Activated T-cell treated with anti-CD3 and anti-CD28 coated beads for 48 hours (primary cell): ENCODE data around the gene OIP5.
"Not testable (repeated sequence)": the region's sequence is repeated elsewhere in the genome, so short reads cannot be mapped to it uniquely, and the experiment has no call there.

Experiments
- DNase-seq: peaks from one replicate; pipeline ENCODE4 v3.0.0-alpha.2; 2020; ENCODE audit warnings: low read depth

The OIP5 gene

DNA sequence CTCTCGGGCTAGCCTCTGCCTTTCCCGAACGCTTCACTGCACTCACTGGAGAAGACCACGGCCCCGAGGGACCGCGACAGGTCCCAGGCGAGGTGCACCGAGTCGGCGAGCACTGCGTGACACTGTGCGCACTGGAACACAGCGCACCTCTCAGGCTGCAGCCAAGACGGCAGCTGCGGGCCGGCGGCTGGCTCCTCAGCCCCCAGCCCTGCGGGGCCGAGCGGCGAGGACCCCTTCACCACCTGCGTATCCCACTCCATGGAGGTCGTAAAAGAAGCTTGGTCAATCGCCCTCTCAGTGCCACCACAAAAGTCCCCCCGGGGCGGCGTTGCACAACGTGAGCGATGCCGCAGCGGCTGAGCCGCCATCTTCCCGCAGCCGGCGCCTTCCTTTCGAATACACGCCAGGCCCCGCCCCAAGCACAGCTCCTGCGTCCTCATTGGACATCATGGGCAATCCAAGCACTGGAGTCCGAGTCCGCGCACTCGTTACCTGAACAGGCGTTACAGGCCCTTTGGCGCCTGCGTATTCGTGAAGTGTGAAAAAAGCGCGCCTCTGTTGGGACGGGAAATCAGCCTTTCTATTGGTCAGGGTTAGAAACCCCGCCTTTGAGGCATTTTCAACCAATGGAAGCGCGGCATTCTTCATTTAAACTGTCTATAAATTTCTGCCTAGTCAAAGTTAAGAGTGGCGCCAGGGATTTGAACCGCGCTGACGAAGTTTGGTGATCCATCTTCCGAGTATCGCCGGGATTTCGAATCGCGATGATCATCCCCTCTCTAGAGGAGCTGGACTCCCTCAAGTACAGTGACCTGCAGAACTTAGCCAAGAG is at the start of gene OIP5, which contains the start of gene NUSAP1:
OIP5 (minus strand) TSS at position 398 of the 832 bp plus-strand sequence; CDS start at position 368, 30 bp downstream.
NUSAP1 (plus strand) TSS at position 688 of the 832 bp plus-strand sequence; CDS start at position 765, 77 bp downstream.
- DNase-seq = peak; percentile 95

DNA sequence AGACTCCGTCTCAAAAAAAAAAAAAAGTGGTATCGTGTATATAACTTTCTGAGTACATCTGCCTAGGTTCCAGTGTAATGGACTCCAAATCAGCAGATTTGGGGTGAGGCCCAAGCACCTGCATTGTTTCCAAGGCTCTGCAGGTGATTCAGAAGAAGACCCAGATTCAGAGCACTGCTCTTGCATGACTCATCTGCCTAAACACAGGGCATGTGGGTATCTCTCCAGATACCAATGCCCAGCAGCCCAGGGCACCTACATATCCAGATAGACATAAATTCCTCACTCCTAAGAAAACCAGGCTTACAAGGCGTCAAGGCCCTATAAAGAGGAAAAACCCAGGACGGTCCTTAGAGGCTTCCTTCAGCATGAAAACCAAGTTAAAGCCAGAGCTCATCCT is 45.6 kb upstream of the OIP5 start:
- DNase-seq = no peak

DNA sequence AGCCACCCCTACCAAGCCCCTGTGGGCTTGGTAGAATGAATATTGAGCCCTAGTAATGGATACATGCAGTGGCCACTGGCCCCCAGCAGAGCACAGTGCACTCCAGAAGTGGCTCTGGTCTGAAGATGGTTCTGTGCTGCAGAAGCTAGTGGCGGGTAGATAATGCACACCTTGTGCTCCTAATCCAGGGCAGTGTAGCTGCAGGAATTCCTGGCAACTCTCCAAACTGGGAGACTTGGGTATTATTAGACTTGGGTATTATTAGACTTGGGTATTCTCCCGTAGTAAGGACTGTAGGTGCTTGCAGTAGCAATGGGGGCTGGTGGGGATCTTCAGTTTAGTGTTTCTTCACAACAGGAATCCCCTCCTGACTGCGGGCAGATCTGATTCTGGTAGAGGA is 35.0 kb upstream of the OIP5 start:
- no peak for DNase-seq

DNA sequence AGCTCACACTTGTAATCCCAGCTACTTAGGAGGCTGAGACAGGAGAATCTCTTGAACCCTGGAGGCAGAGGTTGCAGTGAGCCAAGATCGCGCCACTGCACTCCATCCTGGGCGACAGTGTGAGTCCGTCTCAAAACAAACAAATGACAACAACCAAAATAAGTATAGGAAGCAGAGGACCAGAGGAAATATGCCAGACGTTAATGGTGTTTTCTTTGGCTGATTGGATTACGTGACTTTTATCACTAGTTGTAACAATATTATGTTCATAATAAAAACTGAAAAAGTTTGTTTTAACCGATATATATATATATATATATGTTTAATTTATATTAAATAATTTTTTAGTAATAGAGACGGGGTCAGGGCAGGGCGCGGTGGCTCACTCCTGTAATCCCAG is 22.0 kb upstream of the OIP5 start:
- DNase-seq = no peak

DNA sequence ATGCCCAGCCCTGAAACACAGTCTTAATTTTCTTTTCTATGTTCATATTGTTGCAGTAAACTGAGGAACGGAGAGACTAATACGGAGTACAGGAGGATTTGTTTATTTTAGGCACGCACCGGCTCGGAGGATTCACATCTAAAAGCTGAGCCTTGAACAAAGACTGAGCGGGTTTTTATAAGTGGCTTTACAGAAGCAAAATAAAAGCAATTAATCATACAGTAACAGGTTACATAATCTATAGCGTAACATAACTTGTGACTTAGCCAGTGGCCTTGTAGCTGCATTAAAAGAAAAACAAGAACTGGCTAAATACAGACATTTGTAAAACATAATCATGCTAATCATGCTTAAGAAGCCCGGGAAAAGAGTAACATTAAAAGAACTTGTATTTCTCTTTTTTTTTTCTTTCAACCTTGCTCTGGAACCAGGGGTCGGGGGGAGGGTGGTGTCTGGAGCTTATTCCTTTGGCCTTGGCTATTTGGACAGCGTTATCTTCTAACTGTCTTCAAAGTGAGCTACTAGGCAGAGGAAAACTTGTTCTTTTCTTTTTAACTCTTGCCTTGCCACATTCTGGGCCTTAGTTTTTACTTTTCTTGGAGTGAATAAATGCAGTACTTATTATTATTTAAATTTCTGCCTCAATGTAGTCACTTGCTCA is 17.8 kb upstream of the OIP5 start:
- no peak for DNase-seq

DNA sequence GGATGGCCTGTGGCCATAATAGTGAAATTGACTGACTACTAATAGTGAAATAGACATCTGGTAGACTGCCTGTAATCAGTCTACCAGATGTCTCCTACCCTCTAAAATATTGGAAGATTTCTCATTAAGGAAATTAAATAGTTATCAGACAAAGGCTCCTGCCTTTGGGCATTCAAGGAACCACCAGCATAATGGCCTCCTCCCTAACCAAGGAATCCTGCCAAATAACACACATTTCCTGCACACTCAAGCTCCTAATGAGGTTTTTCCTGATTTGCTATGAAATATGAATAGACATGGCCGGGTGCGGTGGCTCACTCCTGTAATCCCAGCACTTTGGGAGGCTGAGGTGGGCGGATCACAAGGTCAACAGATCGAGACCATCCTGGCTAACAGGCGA is 14.8 kb upstream of the OIP5 start:
- no peak for DNase-seq

DNA sequence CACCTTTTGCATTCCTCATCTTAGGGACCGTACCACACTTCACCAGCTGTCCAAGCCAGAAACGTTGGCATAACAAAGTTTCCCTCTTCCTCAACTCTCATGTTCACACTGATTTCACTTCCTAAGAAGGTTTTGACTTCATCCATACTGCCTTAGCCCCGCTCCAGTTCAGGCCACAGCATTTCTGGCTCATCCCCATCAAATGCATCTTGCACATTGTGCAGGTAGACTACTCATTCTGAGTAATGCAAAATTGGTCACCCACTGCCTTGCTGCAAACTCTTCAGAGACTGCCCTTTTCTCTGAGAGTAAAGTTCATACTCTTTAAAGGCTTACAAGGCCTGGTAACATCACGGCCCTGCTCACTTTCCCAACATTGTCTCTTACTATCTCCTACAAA is 9.1 kb upstream of the OIP5 start:
- DNase-seq = no peak

DNA sequence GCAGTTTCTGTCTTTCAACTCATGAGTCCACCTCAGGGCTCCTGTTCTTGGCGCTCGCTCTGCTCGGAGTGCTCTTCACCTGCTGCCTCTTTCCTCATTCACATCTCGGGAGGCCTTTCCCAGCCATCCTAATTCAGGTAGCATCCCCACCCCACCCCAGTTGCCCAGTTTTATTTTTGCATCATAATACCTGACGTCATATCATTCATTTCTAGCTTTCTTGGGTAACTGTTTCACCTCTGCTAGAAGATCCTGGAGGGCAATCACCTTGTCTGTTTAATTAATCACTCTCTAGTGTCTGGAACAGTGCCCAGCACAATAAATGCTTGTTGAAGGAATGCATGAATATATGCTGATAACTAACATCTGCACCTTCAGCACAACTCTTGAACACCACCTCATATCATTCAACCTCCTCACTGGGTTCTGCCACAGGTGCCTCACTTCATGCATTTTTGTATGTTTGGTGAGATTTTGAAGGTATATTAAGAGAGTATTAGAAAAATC is 7.9 kb upstream of the OIP5 start:
- DNase-seq = no peak

DNA sequence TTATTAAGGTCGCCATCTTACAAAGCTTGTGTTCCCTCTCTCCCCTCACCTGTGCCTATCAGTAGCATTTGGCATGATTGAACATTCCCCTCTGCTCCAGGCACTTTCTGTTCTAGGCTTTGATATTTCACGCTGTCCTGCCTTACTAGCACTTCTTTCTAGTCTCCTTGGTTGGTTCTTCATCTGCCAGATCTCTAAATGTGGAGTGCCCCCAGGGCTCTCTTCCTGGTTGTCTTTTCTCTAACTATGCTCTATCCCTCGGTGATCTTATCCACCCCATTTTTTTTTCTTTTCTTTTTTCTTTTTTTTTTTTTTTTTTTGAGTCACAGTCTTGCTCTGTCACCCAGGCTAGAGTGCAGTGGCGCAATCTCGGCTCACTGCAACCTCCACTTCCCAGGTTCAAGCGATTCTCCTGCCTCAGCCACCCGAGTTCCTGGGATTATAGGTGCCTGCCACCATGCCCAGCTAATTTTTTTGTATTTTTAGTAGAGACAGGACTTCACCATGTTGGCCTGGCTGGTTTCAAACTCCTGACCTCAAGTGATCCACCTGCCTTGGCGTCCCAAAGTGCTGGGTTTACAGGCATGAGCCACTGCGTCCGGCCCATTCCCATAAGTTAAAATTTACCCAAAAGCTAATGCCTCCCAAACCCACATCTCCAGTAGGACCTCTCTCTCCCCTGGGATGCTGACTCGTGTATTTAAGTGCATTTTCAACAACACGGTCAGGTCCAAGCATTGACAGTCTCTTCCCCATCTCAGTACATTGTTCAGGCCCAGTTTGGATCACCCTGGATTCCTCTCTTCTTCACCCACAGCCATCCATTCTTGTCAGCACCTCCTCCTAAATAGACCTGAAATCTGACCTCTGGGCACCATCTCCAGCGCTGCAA is 5.5 kb upstream of the OIP5 start:
- no peak for DNase-seq

DNA sequence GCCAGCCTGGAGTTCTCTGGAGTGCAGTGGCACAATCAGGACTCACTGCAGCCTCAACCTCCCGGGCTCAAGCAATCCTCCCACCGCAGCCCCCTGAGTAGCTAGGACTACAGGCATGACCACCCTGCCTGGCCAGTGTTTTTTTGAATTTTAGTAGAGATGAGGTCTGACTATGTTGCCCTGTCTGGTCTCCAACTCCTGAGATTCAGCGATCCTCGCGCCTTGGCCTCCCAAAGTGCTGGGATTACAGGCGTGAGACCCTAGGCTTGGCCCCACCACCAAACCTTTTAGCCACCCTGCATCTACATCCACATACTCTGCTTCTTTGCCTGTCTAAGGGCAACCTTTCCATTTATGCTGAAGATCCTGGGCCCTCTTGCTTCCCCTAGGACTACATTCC is 4.7 kb upstream of the OIP5 start:
- no peak for DNase-seq

DNA sequence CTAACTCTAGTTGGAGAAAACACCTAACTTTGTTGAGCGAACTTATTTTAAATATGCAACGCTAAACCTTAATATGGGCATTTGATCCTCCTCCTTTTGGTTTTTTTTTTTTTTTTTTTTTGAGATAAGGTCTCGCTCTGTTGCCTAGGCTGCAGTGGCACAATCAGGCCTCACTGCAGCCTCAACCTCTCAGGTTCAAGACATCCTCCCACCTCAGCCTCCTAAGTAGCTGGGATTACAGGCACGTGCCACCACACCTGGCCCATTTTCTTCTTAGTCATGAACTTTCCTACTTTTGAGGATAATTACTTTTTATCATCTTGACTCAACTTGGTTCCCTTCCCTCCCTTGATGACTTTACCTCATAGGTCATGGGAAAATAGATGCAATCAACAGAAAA is 4.2 kb upstream of the OIP5 start:
- no peak for DNase-seq

DNA sequence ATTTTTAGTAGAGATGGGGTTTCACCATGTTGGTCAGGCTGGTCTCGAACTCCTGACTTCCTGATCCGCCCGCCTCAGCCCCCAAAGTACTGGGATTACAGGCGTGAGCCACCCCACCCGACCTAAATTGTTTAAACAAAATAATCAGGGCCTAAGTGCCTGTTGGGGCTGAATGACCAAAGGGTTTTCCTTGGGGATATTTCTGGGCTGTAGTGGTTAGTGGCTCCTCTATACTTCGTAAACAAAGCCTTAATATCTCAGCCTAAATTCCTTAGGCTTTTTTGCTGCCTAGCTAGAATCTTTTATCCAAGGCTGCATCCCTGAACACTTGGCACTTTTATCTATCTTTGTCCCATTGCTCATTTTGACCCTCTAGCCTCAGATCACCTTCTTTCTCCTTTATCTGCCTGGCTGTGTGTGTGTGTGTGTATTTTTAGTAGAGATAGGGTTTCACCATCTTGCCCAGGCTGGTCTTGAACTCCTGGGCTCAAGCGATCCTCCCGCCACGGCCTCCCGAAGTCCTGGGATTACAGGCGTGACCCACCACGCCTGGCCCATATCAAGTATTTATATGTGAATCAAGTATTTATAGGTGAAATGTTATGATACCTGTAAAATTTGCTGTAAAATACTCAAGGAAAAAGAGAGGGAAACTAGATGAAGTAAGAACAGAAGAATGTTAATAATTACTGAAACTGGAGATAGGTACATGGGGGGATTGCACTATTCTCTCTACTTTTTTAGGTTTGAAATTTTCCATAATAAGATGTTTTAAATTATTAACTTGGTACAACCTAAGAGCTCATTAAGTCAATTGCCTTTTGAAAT is 2.1 kb upstream of the OIP5 start:
- no peak for DNase-seq

DNA sequence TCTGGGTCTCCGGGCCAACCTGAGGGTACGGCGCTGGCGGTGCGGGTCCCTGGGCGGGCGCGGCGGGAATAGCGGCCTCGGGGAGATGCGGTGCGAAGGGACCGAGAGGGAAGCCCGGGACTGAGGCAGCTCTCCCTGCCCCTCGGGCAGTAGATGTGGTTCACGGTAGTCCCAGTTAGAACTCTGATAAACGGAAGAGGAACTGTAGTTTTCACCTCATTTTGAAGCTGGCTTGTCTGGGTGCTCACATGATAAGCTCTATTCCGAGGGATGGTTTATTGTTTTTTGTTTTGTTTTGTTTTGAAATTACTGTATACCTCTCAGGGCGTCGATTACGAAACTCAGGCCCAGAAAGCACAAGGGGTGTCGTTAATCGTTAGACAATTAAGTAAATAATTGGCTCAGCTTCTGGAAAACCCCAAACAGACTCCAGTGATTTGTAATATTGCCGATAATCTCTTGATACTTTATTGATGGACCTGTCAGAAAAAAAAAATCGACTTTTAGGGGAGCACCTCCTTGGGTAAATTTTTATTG is 703 bp upstream of the OIP5 start:
- DNase-seq = no peak

DNA sequence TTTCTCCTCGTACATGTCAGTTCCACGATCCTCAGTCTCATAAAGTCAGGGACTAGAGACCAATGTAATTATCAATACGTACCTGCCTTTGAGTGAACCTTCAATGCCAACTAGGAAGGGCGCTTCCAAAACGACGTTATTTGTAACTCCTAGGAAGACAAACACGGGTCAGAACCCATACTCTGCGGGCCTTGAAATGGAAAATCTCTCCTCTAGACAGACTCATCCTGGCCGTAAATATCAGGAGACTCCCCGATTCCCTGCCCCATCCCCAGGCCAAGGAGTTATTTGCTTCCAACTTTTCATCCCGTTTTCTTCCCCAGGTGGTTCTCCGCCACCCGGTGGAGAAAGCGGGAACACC is 578 bp downstream of the OIP5 start:
- DNase-seq = no peak

DNA sequence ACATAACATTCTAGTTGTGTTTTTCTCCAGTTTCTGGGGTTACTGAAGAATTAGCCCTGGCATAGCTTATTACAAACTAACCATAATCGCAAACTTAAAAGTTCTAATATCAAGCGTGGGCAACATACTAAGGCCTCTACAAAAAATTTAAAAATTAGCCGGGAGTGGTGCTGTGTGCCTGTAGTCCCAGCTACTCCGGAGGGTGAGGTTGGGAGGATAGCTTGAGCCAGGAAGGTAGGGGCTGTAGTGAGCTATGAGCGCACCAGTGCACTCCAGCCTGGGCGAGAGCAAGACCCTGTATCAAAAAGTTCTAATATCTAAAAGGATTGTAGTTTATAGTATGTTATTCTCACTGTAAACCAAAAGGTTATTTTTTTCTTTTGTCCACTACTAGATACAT is 1.1 kb downstream of the OIP5 start:
- no peak for DNase-seq

DNA sequence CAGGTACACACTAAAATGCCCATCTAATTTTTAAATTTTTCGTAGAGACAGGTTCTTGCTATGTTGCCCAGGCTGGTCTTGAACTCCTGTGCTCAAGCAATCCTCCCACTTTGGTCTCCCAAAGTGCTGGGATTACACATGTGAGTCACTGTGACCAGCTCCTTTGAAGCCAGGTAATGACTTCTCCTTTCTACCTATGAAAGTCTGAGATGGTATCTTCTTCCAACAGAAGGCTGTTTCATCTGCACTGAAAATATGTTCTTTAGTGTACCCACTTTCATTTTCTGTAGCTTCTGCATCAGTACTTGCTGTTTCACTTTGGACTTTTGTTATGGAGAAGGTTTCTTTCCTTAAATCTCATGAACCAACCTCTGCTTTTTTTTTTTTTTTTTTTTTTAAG is 8.8 kb downstream of the OIP5 start:
- no peak for DNase-seq

DNA sequence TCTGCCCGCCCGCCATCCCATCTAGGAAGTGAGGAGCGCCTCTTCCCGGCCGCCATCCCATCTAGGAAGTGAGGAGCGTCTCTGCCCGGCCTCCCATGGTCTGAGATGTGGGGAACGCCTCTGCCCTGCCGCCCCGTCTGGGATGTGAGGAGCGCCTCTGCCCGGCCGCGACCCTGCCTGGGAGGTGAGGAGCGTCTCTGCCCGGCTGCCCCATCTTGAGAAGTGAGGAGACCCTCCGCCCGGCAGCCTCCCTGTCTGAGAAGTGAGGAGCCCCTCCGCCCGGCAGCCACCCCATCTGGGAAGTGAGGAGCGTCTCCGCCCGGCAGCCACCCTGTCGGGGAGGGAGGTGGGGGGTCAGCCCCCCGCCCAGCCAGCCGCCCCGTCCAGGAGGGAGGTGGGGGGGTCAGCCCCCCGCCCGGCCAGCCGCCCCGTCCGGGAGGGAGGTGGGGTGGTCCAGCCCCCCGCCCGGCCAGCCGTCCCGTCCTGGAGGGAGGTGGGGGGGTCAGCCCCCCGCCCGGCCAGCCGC is 11.5 kb downstream of the OIP5 start:
- not testable (repeated sequence) for DNase-seq

DNA sequence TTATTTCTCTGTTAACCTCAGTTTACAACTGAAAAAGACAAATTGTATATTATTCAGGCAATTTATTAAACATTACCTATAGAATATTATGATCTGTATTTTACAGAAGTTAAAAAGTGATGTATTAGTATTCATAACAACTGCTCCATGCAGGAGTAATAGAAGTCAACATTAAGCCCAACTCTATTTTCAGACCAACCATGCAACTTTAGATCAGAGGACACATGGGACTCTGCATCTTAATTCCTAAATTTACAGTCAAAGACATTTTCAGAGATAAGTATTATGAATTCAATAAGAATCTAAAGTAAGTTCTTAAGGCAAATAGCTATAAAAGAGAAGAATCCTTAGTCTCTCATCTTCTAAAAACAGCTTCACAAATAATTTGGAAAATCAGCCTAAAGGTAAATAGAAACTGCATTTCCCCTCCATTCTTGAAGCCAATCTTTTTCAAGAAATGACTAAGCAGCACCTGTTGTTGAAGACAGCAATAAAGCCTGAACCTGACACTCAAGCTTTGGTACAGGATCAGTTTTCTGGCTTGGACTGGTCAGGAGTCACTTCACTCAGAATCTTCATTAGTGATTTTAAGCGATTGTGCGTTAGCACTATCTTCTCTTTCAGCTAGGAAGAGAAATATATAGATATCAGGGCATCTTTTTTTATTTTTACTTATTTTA is 23.0 kb downstream of the OIP5 start:
- no peak for DNase-seq

DNA sequence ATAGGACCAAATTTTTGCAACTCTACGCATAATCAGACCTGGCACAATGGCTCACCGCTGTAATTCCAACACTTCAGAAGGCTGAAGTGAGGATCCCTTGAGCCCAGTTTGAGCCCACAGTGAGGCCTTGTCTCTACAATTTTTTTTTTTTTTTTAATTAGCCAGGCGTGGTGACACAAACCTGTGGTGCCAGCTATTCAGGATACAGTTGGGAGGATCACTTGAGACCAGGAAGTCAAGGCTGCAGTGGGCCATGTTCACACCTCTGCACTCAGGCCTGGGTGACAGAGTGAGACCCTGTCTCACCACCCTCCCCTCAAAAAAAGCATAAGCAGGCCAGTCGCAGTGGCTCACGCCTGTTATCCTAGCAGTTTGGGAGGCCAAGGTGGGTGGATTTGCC is 24.7 kb downstream of the OIP5 start:
- no peak for DNase-seq

DNA sequence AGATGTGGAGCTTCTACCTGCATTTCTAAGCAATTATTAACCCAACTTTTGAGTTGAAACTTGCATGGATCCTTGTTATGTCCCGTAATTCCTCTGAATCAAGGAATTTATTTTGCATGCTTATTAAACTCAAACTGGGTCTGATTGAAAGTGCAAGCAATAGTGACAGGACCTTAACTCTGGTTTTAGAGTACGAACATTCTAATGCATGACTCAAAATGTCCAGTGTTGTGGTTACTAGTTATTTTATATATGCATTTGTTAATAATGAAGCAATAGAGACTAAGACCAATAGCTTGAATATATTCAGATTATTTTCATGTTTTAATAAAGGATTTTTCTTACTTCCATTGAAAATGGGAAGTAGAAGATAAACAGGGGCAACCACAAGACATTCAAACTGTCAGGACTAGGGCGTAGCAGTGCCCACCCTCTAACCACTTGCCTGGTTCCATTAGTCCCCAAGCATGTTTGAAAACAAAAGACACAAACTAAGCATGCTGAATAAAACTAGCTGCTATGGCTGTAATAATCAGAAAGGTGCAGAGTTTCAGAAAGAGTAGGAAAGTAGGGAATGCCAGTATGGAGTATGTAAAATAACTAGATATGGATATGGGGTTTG is 28.1 kb downstream of the OIP5 start:
- DNase-seq = no peak
